Coronary artery (tissue), 2 donors: ENCODE results near the gene DENND1B.

Experiments
- DNase-seq: peaks from one replicate; pipeline ENCODE4 v3.0.0-alpha.2; 2017; ENCODE audit warnings: low spot score
- H3K27ac ChIP-seq, 2 donors: fragments of 200-600 bp; sonication (generic); one replicate each; pipeline ENCODE4 v1.5.1; 2016 to 2019
- H3K4me3 ChIP-seq: fragments of 200-600 bp; sonication (generic); 2 replicates; pipeline ENCODE4 v1.5.1; 2016; ENCODE audit warnings: mild to moderate bottlenecking, moderate library complexity
- TF ChIP-seq, protein P1 (sequence below): fragments of 200-600 bp; sonication (generic); IDR thresholded peaks from one replicate; pipeline ENCODE4 v1.5.1; 2019; ENCODE audit warnings: antibody characterized with exemption

Gene DENND1B

GRCh38 chr1:197807739-197808453 lies 32.6 kb upstream of the DENND1B start:
- Histone ChIP-seq H3K27ac (no peak overlapping the region), H3K4me3 (no peak overlapping the region)
- DNase-seq, result no peak
- TF ChIP-seq, protein P1, sequence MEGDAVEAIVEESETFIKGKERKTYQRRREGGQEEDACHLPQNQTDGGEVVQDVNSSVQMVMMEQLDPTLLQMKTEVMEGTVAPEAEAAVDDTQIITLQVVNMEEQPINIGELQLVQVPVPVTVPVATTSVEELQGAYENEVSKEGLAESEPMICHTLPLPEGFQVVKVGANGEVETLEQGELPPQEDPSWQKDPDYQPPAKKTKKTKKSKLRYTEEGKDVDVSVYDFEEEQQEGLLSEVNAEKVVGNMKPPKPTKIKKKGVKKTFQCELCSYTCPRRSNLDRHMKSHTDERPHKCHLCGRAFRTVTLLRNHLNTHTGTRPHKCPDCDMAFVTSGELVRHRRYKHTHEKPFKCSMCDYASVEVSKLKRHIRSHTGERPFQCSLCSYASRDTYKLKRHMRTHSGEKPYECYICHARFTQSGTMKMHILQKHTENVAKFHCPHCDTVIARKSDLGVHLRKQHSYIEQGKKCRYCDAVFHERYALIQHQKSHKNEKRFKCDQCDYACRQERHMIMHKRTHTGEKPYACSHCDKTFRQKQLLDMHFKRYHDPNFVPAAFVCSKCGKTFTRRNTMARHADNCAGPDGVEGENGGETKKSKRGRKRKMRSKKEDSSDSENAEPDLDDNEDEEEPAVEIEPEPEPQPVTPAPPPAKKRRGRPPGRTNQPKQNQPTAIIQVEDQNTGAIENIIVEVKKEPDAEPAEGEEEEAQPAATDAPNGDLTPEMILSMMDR, result no peak

- DNase-seq, result no peak
- no peak overlapping the region for H3K4me3 ChIP-seq
- TF ChIP-seq, protein P1, result no peak
- no peak overlapping the region for H3K27ac ChIP-seq
Measured at GRCh38 chr1:197807216-197807615, 31.9 kb upstream of the DENND1B start.

DNA sequence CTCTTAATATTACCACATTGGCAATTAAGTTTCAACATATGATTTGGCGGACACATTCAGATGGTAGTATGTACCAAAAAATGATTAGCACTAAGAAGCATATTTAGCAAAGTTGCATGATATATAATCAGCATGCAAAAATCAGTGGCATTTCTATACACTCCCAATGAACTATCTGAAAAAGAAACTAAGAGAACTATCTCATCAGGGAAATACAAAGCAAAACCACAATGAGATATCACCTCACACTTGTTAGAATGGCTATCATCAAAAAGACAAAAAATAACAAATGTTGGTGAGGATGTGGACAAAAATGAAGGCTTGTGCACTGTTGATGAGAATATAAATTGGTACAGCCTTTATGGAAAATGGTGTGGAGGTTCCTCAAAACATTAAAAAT lies 31.4 kb upstream of the DENND1B start:
- H3K27ac ChIP-seq, result no peak overlapping the region
- H3K4me3 ChIP-seq, result no peak overlapping the region
- DNase-seq, result no peak
- TF ChIP-seq, protein P1, result no peak

- H3K27ac ChIP-seq, result no peak overlapping the region
- TF ChIP-seq, protein P1, result no peak
- H3K4me3 ChIP-seq, result no peak overlapping the region
- no peak for DNase-seq
Measured at GRCh38 chr1:197801684-197802083, 26.4 kb upstream of the DENND1B start.

GRCh38 chr1:197801111-197801482 lies 25.8 kb upstream of the DENND1B start:
- no peak overlapping the region for H3K27ac ChIP-seq
- TF ChIP-seq, protein P1, result no peak
- DNase-seq, result no peak
- H3K4me3 ChIP-seq, result no peak overlapping the region

DNA sequence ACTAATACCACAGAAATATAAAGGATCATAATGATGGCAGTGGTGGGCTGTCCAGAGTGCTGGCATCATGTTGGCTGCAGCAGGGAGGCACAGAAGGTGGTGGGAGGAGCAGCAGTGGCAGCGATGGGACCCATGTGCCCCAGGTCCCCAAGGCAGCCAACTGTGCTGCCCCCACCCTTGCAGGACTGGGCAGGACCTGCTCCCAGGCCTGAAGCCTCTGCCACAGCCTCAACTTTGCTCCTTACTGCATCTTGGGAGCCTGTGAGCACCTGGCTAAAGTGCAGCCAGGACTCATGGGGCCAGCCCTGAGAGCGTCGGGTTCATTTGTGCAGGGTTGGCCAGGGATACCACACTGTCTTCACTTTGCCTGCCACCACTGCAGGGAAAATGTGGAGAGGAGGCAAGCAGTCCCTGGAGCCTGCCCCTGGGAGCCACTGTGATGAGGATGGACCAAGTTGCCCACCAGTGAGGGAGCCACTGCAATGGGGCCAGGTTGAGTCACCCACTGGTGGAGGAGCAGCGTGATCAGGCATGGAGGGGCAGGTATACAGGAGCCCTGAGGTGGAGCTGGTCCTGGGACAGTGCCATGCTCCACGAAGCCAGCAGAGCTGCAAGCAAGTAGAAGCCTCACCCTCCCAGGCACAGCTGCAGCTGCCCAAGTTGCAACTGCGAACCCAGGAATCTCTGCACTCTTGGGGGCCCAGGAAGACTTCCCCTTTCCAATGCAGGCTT lies 25.3 kb upstream of the DENND1B start:
- Histone ChIP-seq H3K4me3 (no peak overlapping the region), H3K27ac (no peak overlapping the region)
- no peak for DNase-seq
- TF ChIP-seq, protein P1, result no peak

DNA sequence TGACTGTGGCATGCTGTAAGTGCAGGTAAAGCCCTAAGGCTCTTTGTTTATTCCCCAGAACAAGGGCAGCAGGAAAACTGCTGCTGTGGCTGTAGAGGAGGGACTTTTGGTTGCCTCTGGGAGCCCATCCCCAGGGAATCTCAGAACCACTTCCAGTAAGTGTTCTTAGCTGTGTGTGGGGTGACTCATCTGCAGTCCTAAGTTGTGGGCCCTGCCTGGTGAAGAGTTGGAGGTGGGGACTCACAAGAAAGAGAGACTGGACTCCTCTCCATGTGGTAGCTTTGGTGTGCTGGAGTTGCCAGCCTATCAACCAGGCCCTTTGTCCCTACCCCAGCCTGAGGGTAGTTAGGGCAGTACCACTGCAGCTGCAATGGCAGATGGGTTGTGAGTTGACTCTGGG lies 24.0 kb upstream of the DENND1B start:
- H3K4me3 ChIP-seq, result no peak overlapping the region
- H3K27ac ChIP-seq, result no peak overlapping the region
- DNase-seq, result no peak
- TF ChIP-seq, protein P1, result no peak
